Right ventricle myocardium inferior (tissue), 1 donor: ENCODE results near the gene MKRN2OS. TPM values are rescaled to one million over a fixed set of nuclear protein-coding genes. Genes with fewer than 3 reads are reported as not detected.

ENCODE experiments used
- ATAC-seq: fragments of 200-7000 bp; cut with Tn5 transposase; one replicate; pipeline ENCODE4 v1.9.1; 2020; ENCODE audit warnings: mild to moderate bottlenecking, moderate library complexity
- DNase-seq: peaks from one replicate; pipeline ENCODE4 v3.0.0; 2021; ENCODE audit errors: missing footprints
- intact Hi-C: fragments of 100-400 bp; cut with DNase I; formaldehyde crosslinking; loops from one replicate; pipeline ENCODE4 v1.11.0; 2022
- long read RNA-seq: library from polyadenylated mRNA; unstranded; transcript quantifications from one replicate; pipeline ENCODE4 v2.0.0, GENCODE V29; 2021
- total RNA-seq: library from RNA; stranded (reverse); fragmentation: NEBNext Ultra II Directional; extraction: Animal tissue kit (Norgen Biotek cat#: 25700); gene quantifications from one replicate; pipeline ENCODE4 v1.2.1, GENCODE V29; 2021
- donor health status: DM: no; HTN: yes; CAD: no; lungs with severe emphysema.

Gene MKRN2OS, protein sequence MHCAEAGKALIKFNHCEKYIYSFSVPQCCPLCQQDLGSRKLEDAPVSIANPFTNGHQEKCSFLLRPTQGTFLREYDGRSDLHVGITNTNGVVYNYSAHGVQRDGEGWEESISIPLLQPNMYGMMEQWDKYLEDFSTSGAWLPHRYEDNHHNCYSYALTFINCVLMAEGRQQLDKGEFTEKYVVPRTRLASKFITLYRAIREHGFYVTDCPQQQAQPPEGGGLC
- total RNA-seq: not detected
- long read RNA-seq: 0 reads

DNA sequence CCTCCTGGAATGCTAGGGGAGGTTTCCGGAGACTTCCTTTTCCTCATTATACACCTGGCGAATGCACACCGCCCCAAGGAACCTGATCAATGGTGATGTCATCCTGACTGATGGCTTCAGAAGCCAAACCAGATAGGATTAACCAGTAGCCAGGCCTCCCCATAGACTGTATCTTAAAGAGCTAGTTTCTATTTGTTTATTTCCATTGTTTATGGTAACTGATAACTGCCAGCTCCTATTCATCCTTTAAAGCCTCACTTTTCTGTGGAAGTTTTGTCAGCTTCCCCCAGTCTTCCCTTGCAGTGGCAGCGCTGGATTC, at the start of gene MKRN2OS:
Gene MKRN2OS, minus strand, starts transcription at position 27 of the 319 bp plus-strand sequence. CDS start 35 bp downstream, outside the sequence.
- intact Hi-C loops: no loop called here
- no peak for ATAC-seq
- no peak for DNase-seq

DNA sequence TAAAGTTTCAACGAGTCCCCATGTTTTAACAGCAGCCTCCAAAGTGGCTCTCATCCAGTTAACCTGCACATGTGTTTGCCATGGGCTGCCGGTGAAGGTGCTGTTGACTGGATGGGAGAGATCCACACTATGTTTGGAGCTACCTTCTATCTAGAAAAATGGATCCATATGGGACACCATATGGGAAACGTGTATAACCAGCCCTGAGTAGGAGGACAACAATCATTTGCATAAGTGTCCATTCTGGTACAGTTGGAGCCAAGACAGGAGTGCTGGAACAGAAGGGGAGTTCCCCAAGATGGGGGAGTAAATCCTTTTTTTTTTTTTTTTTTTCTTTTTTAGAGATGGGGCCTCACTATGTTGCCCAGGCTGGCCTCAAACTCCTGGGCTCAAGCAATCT, 48.2 kb upstream of the MKRN2OS start:
- DNase-seq (no peak), ATAC-seq (no peak)
- intact Hi-C loops: loop anchor here (5.0 kb wide), 1 partner anchor 69 kb away; the partner anchor contains the start of gene RAF1

DNA sequence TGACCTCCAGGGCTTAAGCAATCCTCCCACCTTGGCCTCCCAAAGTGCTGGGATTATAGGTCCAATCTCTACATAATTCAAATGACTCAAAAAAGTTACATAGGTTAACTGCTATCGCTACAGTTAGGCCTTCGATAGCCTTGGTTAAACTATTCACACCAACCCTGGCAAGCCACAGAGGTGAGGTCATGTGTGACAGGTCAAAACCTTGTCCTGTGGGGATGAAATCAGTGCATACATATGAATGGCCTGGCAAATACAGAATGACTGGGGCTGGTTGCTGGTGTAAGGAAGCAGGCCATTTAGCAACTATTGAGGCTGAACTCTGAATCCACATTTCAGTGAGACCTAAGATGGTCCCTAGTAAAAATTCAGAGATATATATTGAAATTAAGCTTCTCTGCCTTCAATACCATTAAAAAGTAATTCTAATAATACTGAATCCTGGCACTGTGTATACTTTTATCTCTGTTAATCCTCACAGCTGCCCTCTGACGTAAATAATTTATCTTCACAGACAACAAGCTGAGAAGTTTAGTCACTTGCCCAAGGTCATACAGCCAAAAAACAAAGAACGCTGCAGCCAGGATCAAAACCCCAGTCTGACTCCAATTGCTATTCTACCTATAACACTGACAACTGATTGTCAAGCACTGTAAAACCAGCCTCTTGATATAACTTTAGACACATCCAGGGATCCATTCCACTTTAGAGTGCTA, 46.9 kb upstream of the MKRN2OS start:
- intact Hi-C loops: loop anchor here (5.0 kb wide), 1 partner anchor 70 kb away; the partner anchor contains the start of gene RAF1
- DNase-seq (no peak), ATAC-seq (peak; percentile 52)

DNA sequence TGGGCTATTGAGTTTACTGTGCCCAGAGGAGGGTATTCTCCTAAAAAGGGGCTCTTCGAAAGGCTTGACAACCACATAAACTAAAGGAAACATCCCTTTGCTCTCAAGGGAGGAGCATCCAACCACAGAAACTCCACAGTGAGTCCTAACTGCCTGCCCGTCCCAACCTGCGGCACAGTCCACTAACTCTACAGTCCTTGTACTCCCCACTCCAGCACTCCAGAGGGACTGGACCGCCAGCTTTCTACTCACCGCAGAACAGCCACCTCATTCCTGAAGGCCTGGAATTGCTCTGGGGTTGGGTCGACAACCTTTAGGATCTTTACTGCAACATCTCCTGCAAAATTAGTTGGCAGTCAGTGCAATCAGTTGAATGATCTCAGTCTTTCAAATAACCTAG, 46.2 kb upstream of the MKRN2OS start:
- ATAC-seq (no peak), DNase-seq (no peak)
- intact Hi-C loops: loop anchor here (5.0 kb wide), 1 partner anchor 71 kb away; the partner anchor contains the start of gene RAF1

DNA sequence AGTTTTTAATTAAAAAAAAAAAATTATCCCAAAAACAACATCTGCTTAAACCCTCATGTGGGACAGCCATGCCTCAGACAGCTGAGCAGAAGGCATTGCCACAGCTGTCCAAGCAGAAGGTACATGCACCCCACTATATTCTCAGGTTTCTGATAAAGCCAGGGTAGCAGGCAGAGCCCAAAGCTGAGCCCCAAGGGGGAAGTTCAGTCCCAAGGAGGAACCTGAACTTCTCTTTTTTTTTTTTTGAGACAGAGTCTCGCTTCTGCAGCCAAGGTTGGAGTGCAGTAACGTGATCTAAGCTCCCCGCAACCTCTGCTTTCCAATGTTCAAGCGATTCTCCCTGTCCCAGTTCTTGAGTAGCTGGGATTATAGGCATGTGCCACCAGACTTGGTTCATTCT, 44.8 kb upstream of the MKRN2OS start:
- DNase-seq (no peak), ATAC-seq (no peak)
- intact Hi-C loops: loop anchor here (5.0 kb wide), 1 partner anchor 72 kb away; the partner anchor contains the start of gene RAF1

DNA sequence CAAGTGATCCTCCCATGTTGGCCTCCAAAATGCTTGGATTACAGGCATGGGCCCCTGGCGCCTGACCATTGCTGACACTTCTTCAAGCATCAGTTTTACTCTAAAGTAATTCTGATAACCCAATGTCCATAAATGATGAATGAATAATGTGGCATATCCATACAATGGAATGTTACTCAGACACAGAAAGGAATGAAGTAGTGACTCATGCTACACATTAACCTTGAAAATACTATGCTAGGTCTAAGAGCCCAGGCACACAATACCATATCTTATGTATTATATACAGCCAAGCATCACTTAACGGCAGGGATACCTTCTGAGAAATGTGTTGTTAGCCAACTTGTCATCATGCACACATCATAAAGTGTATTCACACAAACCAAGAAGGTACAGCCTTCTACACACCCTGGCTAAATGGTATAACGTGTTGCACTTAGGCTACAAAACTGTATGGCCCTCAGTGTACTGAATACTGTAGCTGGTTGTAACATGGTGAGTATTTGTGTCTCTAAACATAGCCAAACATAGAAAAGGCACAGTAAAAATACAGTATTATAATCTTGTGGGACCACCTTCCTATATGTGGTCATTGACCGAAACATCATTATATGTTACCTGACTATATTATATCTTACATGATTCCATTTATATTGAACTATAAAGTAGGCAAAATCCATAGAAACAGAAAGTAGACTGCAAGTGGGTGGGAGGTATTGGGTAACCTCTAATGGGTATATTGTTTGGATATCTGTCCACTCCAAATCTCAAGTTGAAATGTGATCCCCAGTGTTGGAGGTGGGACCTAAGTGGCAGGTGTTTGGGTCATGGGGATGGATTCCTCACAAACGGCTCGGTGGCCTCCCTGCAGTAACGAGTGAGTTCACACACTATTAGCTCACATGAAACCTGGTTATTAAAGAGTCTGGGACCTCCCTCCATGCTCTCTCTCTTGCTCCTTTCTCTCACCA, 43.0 kb upstream of the MKRN2OS start:
- ATAC-seq (no peak), DNase-seq (no peak)
- intact Hi-C loops: no loop called here

DNA sequence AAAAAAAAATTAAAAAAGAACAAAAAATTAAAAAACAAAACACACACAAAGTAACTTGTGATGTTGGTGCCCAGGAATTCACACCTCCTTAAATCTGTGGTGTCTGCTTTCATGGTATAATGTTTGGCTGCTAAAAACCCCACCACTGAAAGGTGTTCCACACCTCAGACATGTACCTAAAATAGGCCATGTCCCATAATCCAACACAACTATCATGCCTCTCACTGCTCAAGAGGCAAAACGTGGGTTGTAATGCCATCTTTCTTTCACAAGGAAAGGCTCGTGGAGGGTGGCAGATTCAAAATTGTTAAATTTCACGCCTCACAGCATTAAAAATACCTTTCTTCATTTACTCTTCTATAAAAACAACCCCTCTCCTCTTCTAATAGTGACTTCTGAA, 41.1 kb upstream of the MKRN2OS start:
- ATAC-seq (no peak), DNase-seq (no peak)
- intact Hi-C loops: no loop called here

DNA sequence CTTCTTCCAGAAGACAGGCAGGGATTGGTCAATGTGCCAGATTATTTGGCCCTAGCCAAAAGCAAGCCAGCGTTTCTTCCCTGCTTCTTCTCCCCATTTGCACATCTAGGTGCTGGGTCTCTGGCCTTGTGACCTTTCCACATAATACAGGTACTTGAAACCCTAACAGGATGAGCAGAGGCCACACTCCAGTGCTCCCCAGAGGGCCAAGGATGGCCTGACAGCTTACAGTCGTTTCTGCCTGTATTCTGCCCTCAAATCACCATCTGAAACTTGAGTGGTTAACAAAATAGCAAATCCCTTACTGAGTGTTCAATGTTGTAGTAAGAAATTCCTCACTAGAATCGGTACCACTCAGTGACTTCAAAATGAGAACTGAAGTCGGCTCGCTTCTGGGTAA, 40.7 kb upstream of the MKRN2OS start:
- ATAC-seq (no peak), DNase-seq (no peak)
- intact Hi-C loops: no loop called here

DNA sequence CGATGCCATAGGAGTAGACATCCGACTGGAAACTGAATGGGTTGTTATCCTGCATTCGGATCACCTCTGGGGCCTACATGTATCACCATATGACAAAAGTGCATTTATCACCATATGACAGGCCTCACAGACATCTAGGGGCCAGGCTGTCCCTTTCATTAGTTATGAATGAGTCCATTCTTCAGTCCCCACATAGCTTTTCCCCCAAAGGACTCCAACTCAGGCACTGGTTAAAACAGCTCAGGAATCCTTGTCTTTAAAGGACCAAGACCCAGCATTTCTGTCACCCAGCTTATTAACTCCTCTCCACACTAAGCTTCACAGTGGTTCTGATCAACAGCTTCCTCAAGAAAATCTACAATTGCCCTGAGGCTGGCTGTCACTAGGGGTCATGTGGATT, 39.9 kb upstream of the MKRN2OS start:
- DNase-seq: no peak
- intact Hi-C loops: no loop called here
- ATAC-seq: no peak

DNA sequence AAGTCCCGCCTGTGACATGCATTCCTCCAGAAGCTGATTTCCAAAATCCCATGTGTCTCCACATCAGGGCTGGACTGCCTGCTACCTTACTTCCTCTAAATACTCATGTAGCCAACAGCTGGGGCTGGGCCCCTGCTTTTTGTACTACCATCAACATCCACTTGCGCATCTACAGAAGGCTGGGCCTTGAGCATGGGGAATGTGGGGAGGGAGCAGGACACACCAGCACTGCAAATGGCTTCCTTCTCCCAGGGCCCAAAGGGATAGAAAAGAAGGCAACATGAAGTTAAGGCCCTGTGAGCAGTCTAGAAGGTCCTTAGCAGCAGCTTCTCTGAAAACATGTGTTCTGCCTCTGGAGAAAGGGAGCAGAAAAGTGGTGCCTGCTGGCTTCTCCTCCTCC, 38.8 kb upstream of the MKRN2OS start:
- ATAC-seq: no peak
- intact Hi-C loops: no loop called here
- DNase-seq: no peak

DNA sequence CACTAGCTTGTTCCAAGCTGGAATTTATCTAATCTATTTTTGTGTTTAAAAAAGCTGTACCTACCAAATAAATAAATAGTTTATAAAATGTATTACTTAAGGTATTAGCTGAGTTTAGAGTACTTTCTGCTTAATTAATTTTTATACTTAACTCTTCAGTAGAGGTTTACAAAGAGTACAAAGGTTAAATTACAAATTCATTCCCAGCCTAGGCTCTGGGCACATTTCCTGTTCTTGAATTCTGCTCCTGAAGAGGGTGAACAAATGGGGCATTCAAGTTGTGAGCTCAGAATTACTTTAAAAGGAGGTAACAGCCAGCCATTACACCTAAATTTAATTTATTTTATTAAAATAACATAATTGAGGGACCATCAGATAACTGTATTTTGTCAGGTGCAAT, 38.0 kb upstream of the MKRN2OS start:
- intact Hi-C loops: no loop called here
- DNase-seq (no peak), ATAC-seq (no peak)

DNA sequence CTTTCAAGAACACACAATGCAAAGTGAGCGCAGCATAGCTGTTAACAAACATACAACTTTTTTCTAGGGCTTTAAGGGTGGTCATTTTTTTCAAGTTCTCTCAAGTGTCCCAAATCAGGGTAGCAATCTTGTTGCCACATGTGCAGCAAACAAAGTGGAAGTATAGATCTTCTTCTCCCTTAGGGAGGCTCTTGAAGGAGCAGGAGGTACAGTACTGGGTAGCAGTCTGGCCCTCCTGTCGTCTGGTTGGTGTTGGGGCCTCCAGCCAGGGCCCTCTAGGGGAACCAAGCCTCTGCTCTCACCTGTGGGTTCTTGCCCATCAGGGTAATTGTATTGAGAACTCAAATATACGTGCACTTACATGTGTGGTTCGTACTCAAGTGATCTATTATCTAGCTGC, 37.4 kb upstream of the MKRN2OS start:
- intact Hi-C loops: no loop called here

DNA sequence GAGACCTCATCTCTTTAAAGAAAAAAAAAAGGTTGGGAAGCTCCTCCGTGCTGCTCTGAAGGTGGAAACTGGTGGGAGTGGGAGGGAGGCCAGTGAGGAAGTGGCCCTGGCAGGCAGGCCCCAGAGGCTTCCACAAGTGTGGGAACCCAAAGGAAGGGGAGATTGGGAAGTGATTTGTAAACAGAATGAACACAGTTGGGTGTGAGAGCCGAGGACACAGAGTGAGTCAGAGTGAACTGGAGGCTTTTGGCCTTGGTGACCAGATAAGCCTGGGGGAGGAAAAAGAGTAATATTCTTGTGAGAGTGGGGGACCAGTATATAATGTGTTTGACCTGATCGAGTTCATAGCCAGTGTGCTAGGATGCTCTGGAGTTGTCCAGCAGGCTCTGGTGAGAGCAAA, 34.6 kb upstream of the MKRN2OS start:
- intact Hi-C loops: no loop called here
- DNase-seq (no peak), ATAC-seq (no peak)

More for the DNA sequence above, 37.4 kb upstream of the MKRN2OS start:
- no peak for ATAC-seq
- DNase-seq: no peak

DNA sequence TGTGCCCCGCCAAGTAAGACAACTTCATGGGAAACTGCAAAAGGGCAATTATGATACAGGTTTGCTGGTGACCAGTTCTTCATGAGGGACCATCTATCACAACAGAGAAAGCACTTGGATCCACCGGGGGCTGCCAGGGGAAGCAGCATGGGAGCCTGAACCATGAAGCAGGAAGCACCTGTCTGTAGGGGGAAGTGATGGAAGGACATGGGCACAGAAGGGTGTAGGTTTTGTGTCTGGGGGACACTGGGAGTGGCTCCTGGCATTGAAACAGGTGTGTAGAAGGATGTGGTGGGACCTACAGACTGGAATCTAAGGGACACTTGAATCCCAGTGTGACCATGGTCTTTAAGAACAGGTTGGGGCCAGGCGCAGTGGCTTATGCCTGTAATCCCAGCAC, 34.2 kb upstream of the MKRN2OS start:
- no peak for DNase-seq
- ATAC-seq: no peak
- intact Hi-C loops: no loop called here

DNA sequence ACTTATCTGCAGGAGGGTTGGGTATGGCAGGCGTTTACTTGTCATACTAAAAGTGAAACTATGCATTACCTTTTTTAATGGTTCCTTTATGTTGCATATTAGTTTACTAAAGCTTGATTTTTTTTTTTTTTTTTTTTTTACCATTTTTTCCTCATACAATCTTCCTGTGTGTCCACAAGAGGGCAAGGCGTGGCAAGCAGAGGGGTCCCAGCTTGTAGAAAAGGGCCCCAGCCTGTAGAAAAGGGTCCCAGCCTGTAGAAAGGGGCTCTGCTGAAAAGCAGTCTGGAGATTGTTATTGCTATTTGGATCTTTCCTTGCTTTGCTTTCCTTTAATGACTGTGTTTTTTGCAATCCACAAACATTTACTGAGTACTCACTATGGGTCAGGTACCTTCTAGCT, 33.4 kb upstream of the MKRN2OS start:
- no peak for ATAC-seq
- DNase-seq: no peak
- intact Hi-C loops: no loop called here

DNA sequence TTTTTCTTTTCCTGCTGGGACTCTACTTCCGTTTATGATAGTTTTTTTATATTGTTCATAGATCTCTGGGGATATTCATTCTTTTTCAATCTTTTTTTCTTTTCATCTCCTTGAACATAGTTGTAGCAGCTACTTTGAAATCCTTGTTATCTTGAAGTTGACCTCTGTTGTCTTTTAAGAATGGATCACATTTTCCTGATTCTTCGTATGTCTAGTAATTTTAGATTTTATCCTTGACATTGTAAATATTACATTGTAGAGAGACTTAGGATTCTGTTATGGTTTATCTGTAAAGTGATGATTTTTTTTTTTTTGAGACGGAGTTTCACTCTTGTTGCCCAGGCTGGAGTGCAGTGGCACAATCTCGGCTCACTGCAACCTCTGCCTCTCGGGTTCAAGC, 32.1 kb upstream of the MKRN2OS start:
- ATAC-seq (no peak), DNase-seq (no peak)
- intact Hi-C loops: no loop called here

DNA sequence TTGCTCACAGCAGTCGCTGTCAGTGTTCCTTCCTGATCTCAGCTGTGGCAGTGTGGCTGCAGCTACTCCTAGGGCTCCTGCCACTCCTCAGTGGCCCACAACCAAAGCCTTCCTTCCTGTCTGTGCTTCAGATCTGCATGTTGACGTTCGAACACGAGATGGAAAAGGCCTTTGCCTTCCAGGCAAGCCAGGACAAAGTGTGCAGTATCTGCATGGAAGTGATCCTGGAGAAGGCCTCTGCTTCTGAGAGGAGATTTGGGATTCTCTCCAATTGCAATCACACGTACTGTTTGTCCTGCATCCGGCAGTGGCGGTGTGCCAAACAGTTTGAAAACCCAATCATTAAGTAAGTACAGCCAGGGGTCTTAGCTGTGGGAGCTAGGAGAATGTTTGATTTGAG, 29.4 kb upstream of the MKRN2OS start:
- DNase-seq (no peak), ATAC-seq (peak; percentile 75)
- intact Hi-C loops: no loop called here

DNA sequence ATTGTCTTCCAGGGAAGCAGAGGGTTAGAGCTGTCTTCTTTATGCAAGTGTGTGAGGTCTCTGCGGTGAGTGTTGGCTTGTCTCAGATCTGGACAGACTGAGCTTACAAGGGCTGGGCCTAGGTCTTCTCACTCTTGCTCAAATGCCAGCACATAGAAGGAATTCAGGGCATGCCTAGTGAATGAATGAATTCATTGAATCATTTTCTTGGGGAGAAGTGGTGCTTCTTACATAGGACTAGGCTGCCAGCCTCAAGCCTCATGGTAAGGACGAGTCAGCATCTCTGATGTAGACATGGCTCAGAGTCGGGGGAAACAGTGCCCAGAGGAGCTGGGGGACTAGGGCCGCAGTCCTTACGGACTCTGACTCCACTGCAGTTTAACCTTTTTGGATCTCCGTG, 28.8 kb upstream of the MKRN2OS start:
- intact Hi-C loops: no loop called here
- ATAC-seq (no peak), DNase-seq (no peak)

DNA sequence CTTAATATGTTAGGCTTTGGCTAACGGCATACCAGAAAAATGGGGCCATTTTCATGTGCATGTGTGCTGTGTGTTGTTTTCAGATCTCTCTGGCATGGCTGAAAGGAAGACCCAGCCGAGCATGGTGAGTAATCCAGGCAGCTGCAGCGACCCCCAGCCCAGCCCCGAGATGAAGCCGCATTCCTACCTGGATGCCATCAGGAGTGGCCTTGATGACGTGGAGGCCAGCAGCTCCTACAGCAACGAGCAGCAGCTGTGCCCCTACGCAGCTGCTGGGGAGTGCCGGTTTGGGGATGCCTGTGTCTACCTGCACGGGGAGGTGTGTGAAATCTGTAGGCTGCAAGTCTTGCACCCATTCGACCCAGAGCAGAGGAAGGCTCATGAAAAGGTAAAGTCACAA, 26.7 kb upstream of the MKRN2OS start:
- DNase-seq (no peak), ATAC-seq (no peak)
- intact Hi-C loops: no loop called here

DNA sequence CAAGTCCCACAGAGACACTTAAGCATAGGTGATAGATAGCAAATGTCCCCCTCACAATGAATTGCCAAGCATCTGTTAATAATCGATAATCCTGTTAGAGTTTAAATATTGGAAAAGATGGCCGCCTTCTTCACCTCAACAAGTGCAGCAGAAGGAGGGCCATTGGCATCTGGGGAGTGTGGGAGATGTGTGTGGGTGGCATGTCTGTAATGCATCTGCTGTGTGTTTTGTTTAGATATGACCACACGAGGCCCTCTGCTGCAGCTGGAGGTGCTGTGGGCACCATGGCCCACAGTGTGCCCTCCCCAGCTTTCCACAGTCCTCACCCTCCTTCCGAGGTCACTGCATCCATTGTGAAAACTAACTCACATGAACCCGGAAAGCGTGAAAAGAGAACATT, 24.5 kb upstream of the MKRN2OS start:
- intact Hi-C loops: no loop called here
- ATAC-seq: no peak

More for the DNA sequence above, 24.5 kb upstream of the MKRN2OS start:
- DNase-seq: no peak
